NCI-H82 treated with DMSO at 0.1 percent for 48 hours (cell line): ENCODE data around the gene SERGEF.

Experiments used
- DNase-seq: peaks from one replicate; lab custom pipeline; 2025; ENCODE audit not compliant: unreplicated experiment; lab: John Stamatoyannopoulos, UW

The SERGEF gene

GRCh38 chr11:17792161-17792560 is 220.7 kb downstream of the SERGEF start:
- no peak for DNase-seq

GRCh38 chr11:17791144-17791543 is 221.7 kb downstream of the SERGEF start:
- DNase-seq: no peak

DNA sequence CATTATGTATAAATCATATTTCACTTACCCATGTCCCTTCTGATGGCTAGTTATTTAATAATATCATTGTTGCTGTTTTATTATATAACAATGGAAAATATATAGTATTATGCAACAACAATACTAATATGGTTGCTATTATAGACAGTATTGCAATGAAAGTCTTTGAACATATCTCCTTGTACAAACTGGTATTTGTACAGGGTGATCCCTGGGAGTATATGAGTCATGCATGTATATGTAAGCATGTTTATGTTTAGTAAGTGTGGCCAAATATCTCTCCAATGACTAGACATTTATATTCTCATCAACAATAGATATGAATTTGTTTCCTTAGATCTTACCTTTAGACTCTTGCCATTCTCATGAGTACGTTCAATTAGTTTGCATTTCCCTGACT is 222.4 kb downstream of the SERGEF start:
- DNase-seq: no peak

DNA sequence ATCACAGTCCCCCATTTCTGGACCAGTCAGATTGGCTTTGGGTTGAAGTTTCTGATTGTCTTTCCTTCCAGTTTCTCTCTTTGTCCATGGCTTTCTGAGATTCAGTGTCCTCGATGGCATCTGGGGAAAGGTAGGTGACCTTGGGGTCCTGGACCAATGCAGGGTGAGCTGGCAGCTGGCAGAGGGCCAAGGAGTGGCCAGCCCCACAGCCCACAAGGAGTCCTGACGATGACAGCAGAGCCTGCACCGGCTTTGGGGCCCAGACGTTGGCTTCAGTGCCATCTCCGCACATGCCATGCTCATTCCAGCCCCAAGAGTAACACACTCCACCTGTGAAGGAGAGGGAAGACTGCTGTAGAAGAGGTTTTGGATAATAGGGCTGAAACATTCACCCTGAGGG is 224.8 kb downstream of the SERGEF start:
- no peak for DNase-seq

- no peak for DNase-seq
Observed at GRCh38 chr11:17786824-17787525, 225.9 kb downstream of the SERGEF start.

DNA sequence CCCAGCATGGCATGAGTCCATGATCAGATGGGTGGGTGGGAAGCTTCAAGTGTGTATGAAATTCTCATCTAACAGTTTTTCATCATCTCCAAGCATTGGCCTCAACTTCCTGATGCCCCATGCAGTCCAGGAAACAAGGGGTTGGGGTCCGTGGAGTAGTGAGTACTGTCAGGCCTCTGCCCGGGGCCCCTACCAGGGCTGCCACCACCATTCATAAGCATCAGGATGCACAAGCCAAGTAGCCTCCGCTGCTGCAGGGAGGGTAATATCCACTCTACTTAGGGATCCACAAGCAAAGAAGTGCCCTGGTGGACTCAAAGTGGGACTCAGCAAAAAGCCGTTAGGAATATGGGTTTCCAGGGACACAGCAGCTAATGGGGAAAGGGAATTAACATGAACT is 229.0 kb downstream of the SERGEF start:
- no peak for DNase-seq

- DNase-seq: no peak
Observed at GRCh38 chr11:17782603-17783337, 230.1 kb downstream of the SERGEF start.

DNA sequence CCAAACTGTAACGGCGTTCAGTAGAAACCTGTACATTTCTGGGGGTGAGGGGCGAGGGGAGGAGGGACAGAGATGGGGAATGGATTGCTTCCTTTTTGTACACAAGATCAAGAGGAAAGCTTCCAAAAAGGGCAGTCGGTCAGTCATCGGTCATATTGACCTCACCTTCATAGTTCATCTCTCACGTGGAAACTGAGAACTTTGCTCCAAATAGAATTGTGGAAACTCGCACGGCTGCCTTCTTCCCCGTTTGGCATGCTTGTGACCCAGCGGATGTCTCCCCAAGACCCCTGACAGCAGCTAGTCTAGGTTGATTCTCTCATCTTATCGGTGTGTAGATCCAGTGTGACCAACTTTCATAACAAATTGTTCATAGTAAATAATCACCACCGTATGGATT is 230.7 kb downstream of the SERGEF start:
- DNase-seq: no peak

- DNase-seq: no peak
Observed at GRCh38 chr11:17781626-17782025, 231.2 kb downstream of the SERGEF start.

DNA sequence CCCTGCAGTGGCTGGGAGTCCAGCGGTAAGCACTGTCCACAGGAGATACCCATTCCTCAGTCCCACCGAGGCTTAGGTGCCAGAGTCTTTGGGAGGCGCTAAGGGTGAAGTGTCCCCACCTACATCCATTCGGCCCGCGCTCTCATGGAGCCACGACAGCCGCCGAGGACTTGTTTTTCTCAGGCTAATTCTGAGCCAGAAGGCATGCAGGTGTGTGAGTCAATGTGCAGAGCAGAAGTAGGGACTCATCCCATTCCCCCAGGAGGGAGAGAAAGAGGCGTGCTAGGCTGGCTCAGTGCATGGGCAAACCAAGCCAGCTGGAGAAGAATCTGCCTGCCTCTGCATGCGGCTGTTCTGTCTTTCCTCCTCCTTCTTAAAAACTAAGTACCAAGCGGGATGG is 231.6 kb downstream of the SERGEF start:
- DNase-seq: no peak

- DNase-seq: no peak
Observed at GRCh38 chr11:17780668-17781067, 232.2 kb downstream of the SERGEF start.

DNA sequence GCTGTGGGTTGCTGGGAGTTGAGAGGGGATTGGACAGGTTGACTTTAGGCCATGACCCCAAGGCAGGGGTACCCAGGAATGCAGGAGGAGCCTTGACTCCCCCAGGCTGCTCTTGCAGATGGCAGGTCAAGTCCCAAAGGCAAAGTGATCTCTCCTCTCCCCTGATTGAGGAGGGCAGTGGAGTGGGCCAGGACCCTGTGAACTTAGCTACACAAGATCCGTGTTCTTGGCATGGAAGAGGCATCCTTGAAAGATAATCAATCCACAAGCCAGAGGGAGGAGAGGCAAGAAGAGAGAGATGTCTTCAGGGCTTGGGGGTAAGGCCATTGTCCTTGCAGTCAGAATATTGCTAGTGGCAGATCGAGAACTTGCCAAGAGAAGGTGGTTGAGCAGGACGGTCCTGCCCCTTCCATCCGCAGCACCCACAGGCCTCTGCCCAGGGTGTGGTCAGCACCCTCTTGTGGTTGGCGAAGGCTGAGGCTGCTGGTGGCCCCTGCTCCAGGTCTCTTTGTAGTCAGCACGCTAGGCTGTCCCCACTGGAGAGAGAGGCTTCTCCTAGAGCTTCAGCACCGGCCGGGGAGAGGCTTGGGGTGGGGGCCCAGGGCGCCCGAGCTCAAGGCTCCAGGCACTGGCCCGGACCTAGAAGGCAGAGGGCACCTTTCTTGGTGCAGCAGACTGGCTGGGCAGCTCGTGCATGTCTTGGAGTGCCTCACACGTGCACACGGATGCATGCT is 232.8 kb downstream of the SERGEF start:
- DNase-seq: no peak

GRCh38 chr11:17778956-17779860 is 233.6 kb downstream of the SERGEF start:
- DNase-seq: no peak

- DNase-seq: no peak
Observed at GRCh38 chr11:17778352-17778751, 234.5 kb downstream of the SERGEF start.

DNA sequence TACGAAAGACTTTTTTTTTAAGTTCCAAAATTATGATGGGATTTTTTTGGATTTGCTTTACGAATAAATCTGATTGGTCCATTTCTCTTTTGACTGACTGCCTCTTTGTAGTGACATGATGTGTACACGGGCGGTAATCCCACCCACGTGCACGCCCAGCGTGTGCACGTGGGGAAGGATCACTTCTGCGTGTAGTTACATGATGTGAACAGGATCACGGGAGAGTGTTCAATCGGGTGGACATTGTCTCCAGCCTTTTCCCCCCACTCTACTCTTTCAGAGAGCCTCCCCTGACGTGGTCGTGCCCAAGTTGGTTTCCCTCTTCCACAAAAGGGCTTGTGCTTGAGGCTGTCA is 235.1 kb downstream of the SERGEF start:
- no peak for DNase-seq

GRCh38 chr11:17777086-17777737 is 235.6 kb downstream of the SERGEF start:
- no peak for DNase-seq

DNA sequence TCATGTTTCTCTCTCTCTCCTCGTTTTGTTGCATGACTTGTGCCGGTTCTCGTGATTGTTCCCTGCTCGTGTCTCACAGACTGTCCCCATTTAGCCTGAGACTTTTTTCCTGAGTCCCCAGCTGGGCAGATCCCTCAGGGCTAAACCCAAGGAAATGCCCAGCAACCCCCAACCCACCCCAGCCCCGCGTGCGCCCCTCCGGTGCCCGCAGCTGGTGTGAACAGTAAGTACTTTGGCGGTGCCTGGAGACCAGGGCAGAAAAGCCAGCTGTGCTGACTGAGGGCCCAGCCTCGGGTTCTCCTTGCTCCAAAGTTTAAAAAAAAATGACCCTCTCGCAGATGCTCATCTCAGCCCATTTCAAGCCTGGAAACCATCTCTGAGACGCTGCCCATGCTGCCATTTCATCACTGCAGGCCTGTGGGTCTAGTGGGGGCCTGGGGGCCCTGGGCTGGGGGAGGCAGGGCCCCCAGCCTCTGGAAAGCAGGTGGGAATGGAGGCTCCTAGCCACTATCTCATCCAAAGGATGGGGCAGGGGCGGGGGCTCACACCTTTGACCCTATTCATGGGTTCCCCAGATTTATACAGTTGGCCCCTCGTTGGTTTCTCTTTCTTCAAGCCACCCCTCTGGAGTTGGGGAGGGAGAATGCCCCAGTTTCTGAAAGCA is 236.5 kb downstream of the SERGEF start:
- no peak for DNase-seq

DNA sequence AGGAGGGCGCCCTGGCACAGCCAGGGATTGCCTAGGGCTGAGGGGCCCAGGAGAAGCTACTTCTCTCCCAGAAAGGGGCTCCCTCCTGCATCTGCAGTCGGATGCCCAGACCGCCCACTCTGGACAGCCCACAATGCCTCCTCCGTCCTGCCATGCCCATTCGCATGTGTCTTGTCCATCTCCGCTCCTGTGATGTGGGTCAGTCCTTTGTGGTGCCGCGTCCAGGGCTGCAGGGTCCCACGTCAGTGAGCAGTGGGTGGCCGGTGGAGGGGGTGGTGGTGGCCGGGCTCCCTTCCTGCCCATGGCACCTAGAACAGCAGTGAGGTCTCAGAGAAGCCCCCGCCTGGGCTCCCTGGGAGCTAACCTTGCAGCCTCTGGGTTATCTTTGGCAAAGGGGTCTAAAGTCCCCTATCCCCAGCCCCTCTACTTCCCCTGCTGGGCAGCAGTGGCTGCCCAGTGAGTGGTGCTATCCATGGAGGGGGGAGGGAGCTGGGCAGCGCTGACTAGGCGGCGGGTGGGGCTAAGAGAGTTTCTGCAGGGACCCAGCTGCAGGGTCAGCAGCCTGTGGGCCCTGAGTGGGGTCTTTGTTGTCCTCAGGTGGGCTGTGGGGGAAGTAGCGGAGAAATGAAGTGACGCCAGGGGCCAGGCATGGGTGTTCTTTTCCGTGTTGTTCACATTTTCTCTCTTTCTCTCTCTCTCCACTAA is 237.2 kb downstream of the SERGEF start:
- no peak for DNase-seq

DNA sequence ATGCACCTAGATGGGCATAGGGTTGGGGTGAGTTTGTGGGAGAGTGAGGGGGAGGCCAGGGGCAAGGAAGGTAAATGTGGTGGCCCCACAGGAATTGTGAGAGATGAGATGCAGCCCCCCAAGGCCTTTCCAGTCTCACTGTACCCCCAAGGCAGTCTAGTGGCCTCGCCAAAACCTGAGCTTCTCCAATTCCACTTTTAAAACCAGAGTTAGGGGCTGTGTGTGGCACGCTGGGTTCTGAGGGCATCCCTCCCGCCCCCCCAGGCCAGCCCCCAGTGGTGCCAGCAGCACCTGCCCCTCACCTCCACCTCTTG is 237.9 kb downstream of the SERGEF start:
- no peak for DNase-seq
